K562 (cell line): ENCODE data around the gene CC2D1A. TPM values are rescaled to one million over a fixed set of nuclear protein-coding genes. Genes with fewer than 3 reads are reported as not detected.

Source experiments
- ATAC-seq: fragments of 200-7000 bp; cut with Tn5 transposase; 3 replicates; pipeline ENCODE4 v1.9.1; 2020; ENCODE audit warnings: moderate library complexity
- BruUV-seq: library from RNA; stranded (reverse); fragments of 400-500 nt; replicated peaks from 2 replicates; lab custom pipeline; 2021; lab: Mats Ljungman, UMichigan
- CTCF ChIA-PET: fragments of 300-600 bp; formaldehyde crosslinking; extraction: SDS; loops from one replicate; lab custom pipeline; 2021; ENCODE audit warnings: low intra/inter-chr PET ratio; lab: Yijun Ruan, JAX
- POLR2A ChIA-PET: fragments of 300-600, 350-650 bp; sonication (Branson Sonifier 250); formaldehyde crosslinking; extraction: SDS; loops from one replicate; lab custom pipeline; 2021; ENCODE audit warnings: antibody characterized with exemption, inconsistent platforms; lab: Yijun Ruan, JAX
- DNase-seq, 4 experiments: peaks; one replicate each; pipeline versions ENCODE4 v3.0.0 to v3.0.0-alpha.2; 2011 to 2018; ENCODE audit warnings: low spot score in 3 of 4, mixed read lengths in 3 of 4; ENCODE audit errors: extremely low read depth in 1 of 4
- FAIRE-seq: peaks from 2 replicates; lab custom pipeline; 2011; peaks lifted over from hg19 to GRCh38; lab: Jason Lieb, UNC
- H2AFZ ChIP-seq: 2 replicates; pipeline ENCODE4 v1.6.0; 2011; ENCODE audit warnings: low read depth, low read length, control low read depth, inconsistent platforms
- H3K27ac ChIP-seq: fragments of 200-600 bp; 3 replicates; pipeline ENCODE4 v1.8.0; 2011; ENCODE audit warnings: low read depth, mild to moderate bottlenecking, control low read depth, inconsistent platforms, low read length, moderate library complexity, mixed read lengths; ENCODE audit errors: extremely low read depth
- H3K27me3 ChIP-seq, 2 experiments: fragments of 300-600 bp in 1 of 2; 2 replicates in 1 of 2; 3 replicates in 1 of 2; pipeline versions ENCODE4 v1.6.0 to v1.8.0; 2011; ENCODE audit warnings: inconsistent platforms in 2 of 2, low read length in 2 of 2, mild to moderate bottlenecking in 1 of 2, mixed read lengths in 1 of 2, moderate library complexity in 1 of 2; ENCODE audit not compliant: control insufficient read depth in 2 of 2, insufficient read depth in 2 of 2
- H3K36me3 ChIP-seq: fragments of 300-600 bp; 3 replicates; pipeline ENCODE4 v1.8.0; 2011; ENCODE audit warnings: mild to moderate bottlenecking, low read length, inconsistent platforms; ENCODE audit not compliant: control insufficient read depth, insufficient read depth
- H3K4me1 ChIP-seq, 2 experiments: fragments of 200-600 bp in 1 of 2; replicated peaks in 1 of 2; 2 replicates in 1 of 2; 3 replicates in 1 of 2; pipeline versions ENCODE4 v1.5.1 to v1.8.0; 2011; ENCODE audit warnings: inconsistent platforms in 2 of 2, low read length in 2 of 2, mild to moderate bottlenecking in 1 of 2, mixed read lengths in 1 of 2, moderate library complexity in 1 of 2; ENCODE audit not compliant: control insufficient read depth in 2 of 2, insufficient read depth in 2 of 2
- H3K4me2 ChIP-seq: 2 replicates; pipeline ENCODE4 v1.6.1; 2011; ENCODE audit warnings: low read length, control low read depth, inconsistent platforms, mixed read lengths; ENCODE audit not compliant: insufficient read depth
- H3K4me3 ChIP-seq: fragments of 200-600 bp; sonication (generic), shearing (Covaris generic); 2 replicates; pipeline ENCODE4 v1.5.1; 2016; ENCODE audit warnings: control low read depth, inconsistent platforms
- H3K79me2 ChIP-seq: fragments of 200-600 bp; 3 replicates; pipeline ENCODE4 v1.8.0; 2011; ENCODE audit warnings: low read length, inconsistent platforms; ENCODE audit not compliant: control insufficient read depth, insufficient read depth
- H3K9ac ChIP-seq, 2 experiments: 2 replicates each; pipeline versions ENCODE4 v1.6.0 to v1.6.1; 2011; ENCODE audit warnings: low read depth in 2 of 2, low read length in 2 of 2, control low read depth in 1 of 2, inconsistent platforms in 1 of 2, mild to moderate bottlenecking in 1 of 2, mixed read lengths in 1 of 2; ENCODE audit not compliant: insufficient read depth in 1 of 2
- H3K9me1 ChIP-seq: one replicate; pipeline ENCODE4 v1.6.0; 2011; ENCODE audit warnings: inconsistent platforms, mild to moderate bottlenecking, low read length, moderate library complexity; ENCODE audit not compliant: control insufficient read depth, insufficient read depth
- H3K9me3 ChIP-seq: replicated peaks from 2 replicates; pipeline ENCODE4 v1.5.1; 2011; ENCODE audit warnings: low read depth, low read length, inconsistent platforms; ENCODE audit not compliant: control insufficient read depth, insufficient read depth
- H4K20me1 ChIP-seq: replicated peaks from 2 replicates; pipeline ENCODE4 v1.6.1; 2011; ENCODE audit warnings: low read length, inconsistent platforms, mixed read lengths; ENCODE audit not compliant: control insufficient read depth, insufficient read depth
- CBX2 ChIP-seq: fragments of 200-600 bp; sonication (generic); IDR thresholded peaks from one replicate; pipeline ENCODE4 v1.6.1; 2012; ENCODE audit warnings: mild to moderate bottlenecking, low read length, inconsistent platforms; ENCODE audit not compliant: insufficient read depth, poor library complexity, severe bottlenecking
- COPS2 ChIP-seq: fragments of 450-650 bp; conservative IDR thresholded peaks from 2 replicates; pipeline ENCODE4 v1.6.1; 2016; ENCODE audit warnings: mild to moderate bottlenecking, moderate library complexity
- GTF2A2 ChIP-seq: IDR thresholded peaks from 2 replicates; pipeline ENCODE4 v1.6.1; 2016; ENCODE audit warnings: mild to moderate bottlenecking, missing genetic modification characterization, missing compliant biosample characterization
- KDM1A ChIP-seq, 2 experiments: fragments of 450-650 bp; IDR thresholded peaks; 2 replicates each; pipeline ENCODE4 v1.6.1; 2016; ENCODE audit warnings: mild to moderate bottlenecking in 2 of 2
- MYNN ChIP-seq, 2 experiments: sonication (generic); formaldehyde crosslinking in 1 of 2; IDR thresholded peaks; 2 replicates each; pipeline versions ENCODE4 v1.5.0 to v1.6.1; 2016 to 2020; ENCODE audit warnings: antibody characterized with exemption in 1 of 2, missing genetic modification reagents in 1 of 2
- NR3C1 ChIP-seq: sonication (generic); formaldehyde crosslinking; IDR thresholded peaks from 2 replicates; pipeline ENCODE4 v1.8.1; 2022; ENCODE audit warnings: missing genetic modification reagents
- POLR2B ChIP-seq: fragments of 450-650 bp; IDR thresholded peaks from 2 replicates; pipeline ENCODE4 v1.6.1; 2018; ENCODE audit warnings: low read depth; ENCODE audit not compliant: partially characterized antibody
- POLR2H ChIP-seq: IDR thresholded peaks from 2 replicates; pipeline ENCODE4 v1.6.1; 2016; ENCODE audit warnings: missing genetic modification characterization, low read depth, mild to moderate bottlenecking, control low read depth, missing compliant biosample characterization, moderate library complexity
- RUNX1 ChIP-seq: sonication (generic); IDR thresholded peaks from 2 replicates; pipeline ENCODE4 v1.6.1; 2016; ENCODE audit warnings: antibody characterized with exemption, low read depth
- STAT5A ChIP-seq: IDR thresholded peaks from 2 replicates; pipeline ENCODE4 v1.6.1; 2012; ENCODE audit warnings: low read length, inconsistent platforms, borderline replicate concordance
- TGIF2 ChIP-seq: sonication (generic); formaldehyde crosslinking; IDR thresholded peaks from 2 replicates; pipeline ENCODE4 v1.8.1; 2022; ENCODE audit warnings: mild to moderate bottlenecking, missing genetic modification reagents, moderate library complexity
- ZNF121 ChIP-seq: sonication (generic); formaldehyde crosslinking; conservative IDR thresholded peaks from 2 replicates; pipeline ENCODE4 v1.8.0; 2022; ENCODE audit warnings: missing genetic modification reagents
- WGBS: fragments of 100-300 bp; shearing (Covaris generic); methylation state at CpG from one replicate; pipeline ENCODE4 v1.1.6; 2016; ENCODE audit warnings: low coverage, mixed read lengths; ENCODE audit not compliant: insufficient coverage; ENCODE audit errors: missing lambda C conversion rate; 5-methylcytosine and 5-hydroxymethylcytosine counted together
- in situ Hi-C: fragments of 300-500 bp; cut with MboI; formaldehyde crosslinking; loops from 4 replicates; pipeline ENCODE4 v1.15.0; 2018; ENCODE audit warnings: inconsistent platforms, mixed read lengths
- intact Hi-C: fragments of 100-400 bp; cut with micrococcal nuclease; formaldehyde crosslinking; loops from 2 replicates; pipeline ENCODE4 v1.14.2; 2022
- polyA plus RNA-seq, 8 experiments: library from polyadenylated mRNA; depleted of rRNA in 4 of 8; stranded (reverse) in 5 of 8; unstranded in 3 of 8; fragments of >200 nt; fragmentation: Nextera tagmentation in 2 of 8; fragmentation: Illumina TruSeq in 1 of 8; extraction: Ambion mirVana in 2 of 8; extraction: Trizol in 1 of 8; gene quantifications; 2 replicates each; pipeline versions ENCODE4 v1.2.1 to v1.2.3, GENCODE V29; 2011 to 2014; ENCODE audit warnings: inconsistent platforms in 1 of 8, missing spikeins in 1 of 8
- total RNA-seq, 7 experiments: library from RNA; depleted of rRNA in 6 of 7; stranded (reverse); fragments of >200 nt in 6 of 7; fragmentation: Illumina TruSeq in 2 of 7; extraction: Trizol in 2 of 7; gene quantifications; 2 replicates each; pipeline versions ENCODE4 v1.2.1 to v1.2.3, GENCODE V29; 2011 to 2021; ENCODE audit warnings: low replicate concordance in 1 of 7
- TF ChIP-seq, protein P1 (sequence below): fragments of 250-450 bp; sonication (Bioruptor Pico); IDR thresholded peaks from 2 replicates; pipeline ENCODE4 v1.4.0; 2020; ENCODE audit warnings: mild to moderate bottlenecking, moderate library complexity
- TF ChIP-seq, protein P2 (sequence below), 2 experiments: IDR thresholded peaks; 2 replicates each; pipeline ENCODE4 v1.6.1; 2011; ENCODE audit warnings: borderline replicate concordance in 1 of 2, control low read depth in 1 of 2, low read depth in 1 of 2, low read length in 1 of 2, mild to moderate bottlenecking in 1 of 2, mixed read lengths in 1 of 2, moderate library complexity in 1 of 2; ENCODE audit not compliant: insufficient read depth in 1 of 2, insufficient read length in 1 of 2, poor library complexity in 1 of 2, severe bottlenecking in 1 of 2; ENCODE audit errors: extremely low read depth in 1 of 2
- TF ChIP-seq, protein P3 (sequence below): fragments of 450-650 bp; formaldehyde crosslinking; IDR thresholded peaks from 2 replicates; pipeline ENCODE4 v1.4.0; 2020; ENCODE audit warnings: mild to moderate bottlenecking, moderate library complexity

CC2D1A gene
- total and polyA plus RNA-seq, 9 of the 15 experiments (the other 6 are each of a cell fraction or from before 2014, with no cell fraction given): 0.32 to 31.0 (median 12.9) TPM

DNA sequence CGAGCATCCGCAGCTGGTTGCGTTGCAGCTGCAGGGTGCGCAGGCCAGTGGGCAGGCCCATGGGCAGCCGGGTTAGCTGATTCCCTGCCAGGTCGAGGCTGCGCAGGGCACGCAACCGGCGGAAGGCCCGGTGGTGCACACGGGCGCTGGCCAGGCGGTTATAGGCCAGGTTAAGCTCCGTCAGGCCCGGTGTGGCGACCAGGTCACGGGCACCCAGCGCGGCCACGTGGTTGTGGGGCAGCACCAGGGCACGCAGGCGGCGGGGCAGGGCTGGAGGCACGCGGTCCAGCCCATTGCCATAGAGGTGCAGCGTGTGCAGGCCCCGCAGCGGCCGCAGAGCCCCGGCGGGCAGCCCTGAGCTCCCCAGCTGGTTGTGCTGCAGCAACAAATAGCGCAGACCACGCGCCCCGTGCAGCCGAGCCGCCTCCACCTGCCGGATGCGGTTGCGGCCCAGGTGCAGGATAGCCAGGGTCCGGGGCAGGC, 27.0 kb downstream of the CC2D1A start (continued):
- TF ChIP-seq, protein P1, sequence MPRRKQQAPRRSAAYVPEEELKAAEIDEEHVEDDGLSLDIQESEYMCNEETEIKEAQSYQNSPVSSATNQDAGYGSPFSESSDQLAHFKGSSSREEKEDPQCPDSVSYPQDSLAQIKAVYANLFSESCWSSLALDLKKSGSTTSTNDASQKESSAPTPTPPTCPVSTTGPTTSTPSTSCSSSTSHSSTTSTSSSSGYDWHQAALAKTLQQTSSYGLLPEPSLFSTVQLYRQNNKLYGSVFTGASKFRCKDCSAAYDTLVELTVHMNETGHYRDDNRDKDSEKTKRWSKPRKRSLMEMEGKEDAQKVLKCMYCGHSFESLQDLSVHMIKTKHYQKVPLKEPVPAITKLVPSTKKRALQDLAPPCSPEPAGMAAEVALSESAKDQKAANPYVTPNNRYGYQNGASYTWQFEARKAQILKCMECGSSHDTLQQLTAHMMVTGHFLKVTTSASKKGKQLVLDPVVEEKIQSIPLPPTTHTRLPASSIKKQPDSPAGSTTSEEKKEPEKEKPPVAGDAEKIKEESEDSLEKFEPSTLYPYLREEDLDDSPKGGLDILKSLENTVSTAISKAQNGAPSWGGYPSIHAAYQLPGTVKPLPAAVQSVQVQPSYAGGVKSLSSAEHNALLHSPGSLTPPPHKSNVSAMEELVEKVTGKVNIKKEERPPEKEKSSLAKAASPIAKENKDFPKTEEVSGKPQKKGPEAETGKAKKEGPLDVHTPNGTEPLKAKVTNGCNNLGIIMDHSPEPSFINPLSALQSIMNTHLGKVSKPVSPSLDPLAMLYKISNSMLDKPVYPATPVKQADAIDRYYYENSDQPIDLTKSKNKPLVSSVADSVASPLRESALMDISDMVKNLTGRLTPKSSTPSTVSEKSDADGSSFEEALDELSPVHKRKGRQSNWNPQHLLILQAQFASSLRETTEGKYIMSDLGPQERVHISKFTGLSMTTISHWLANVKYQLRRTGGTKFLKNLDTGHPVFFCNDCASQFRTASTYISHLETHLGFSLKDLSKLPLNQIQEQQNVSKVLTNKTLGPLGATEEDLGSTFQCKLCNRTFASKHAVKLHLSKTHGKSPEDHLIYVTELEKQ (CRISPR knock-in tag): no peak
- TF ChIP-seq GTF2A2 (no peak), STAT5A (no peak), POLR2B (no peak), CBX2 (no peak)

DNA sequence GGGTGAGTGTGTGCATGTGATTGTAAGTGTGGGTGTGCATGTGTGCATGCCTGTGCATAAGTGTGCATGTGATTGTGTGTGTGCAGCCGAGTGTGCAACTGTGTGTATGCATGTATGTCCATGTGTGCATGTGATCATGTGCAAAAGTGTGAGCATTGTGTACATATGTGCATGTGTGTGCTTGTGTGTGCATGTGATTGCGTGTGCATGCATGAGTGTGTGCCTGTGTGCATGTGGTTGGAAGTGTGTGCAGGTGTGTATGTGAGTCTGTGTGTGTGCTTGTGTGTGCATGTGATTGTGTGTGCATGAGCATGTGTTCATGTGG, 28.7 kb downstream of the CC2D1A start:
- WGBS: 3% methylated on average over 2 of the region's 2 CpGs
- Histone ChIP-seq H3K27me3 (peaks cover 0 to 3% of the 10 kb centered on the region in 2 experiments; a peak in 2 of 5 replicates), H3K4me3 (no peak overlapping the region), H3K9ac (no peak overlapping the region), H3K79me2 (no peaks in the 10 kb centered on the region), H2AFZ (no peak overlapping the region), H3K36me3 (peaks cover 10% of the 10 kb centered on the region; the same call in 1 of the 3 replicates), H3K4me2 (no peak overlapping the region), H3K9me1 (no peaks in the 10 kb centered on the region), H3K4me1 (peaks cover 0 to 59% of the 10 kb centered on the region in 2 experiments; a peak in 4 of 5 replicates), H3K27ac (no peak overlapping the region), H4K20me1 (0 out of 2 replicates have a peak, but pooled peaks cover 4% of the 10 kb centered on the region), H3K9me3 (no peaks in the 10 kb centered on the region)
- FAIRE-seq: no peak
- in situ Hi-C loops: no loop called here
- no peak for DNase-seq
- no peak for ATAC-seq
- POLR2A ChIA-PET: no interaction called here
- CTCF ChIA-PET: no interaction called here
- BruUV-seq: no TSS peak
- intact Hi-C loops: no loop called here
- TF ChIP-seq POLR2H (tag): no peak
- no peak for TF ChIP-seq RUNX1
- TF ChIP-seq STAT5A: no peak; the same call in 1 of the 2 replicates
- peak; percentile 73; the same call in 1 of the 2 replicates for TF ChIP-seq MYNN (IDR thresholded peaks at IDR 0.05)
- TF ChIP-seq MYNN (CRISPR knock-in tag; IDR thresholded peaks at IDR 0.05): no peak
- TF ChIP-seq, protein P2, sequence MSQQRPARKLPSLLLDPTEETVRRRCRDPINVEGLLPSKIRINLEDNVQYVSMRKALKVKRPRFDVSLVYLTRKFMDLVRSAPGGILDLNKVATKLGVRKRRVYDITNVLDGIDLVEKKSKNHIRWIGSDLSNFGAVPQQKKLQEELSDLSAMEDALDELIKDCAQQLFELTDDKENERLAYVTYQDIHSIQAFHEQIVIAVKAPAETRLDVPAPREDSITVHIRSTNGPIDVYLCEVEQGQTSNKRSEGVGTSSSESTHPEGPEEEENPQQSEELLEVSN (IDR thresholded peaks at IDR 0.05; ENCODE audit: borderline replicate concordance in 1 of 2, extremely low read depth in 1 of 2, insufficient read depth in 1 of 2, insufficient read length in 1 of 2, low read depth in 1 of 2, low read length in 1 of 2, poor library complexity in 1 of 2, severe bottlenecking in 1 of 2): no peak
- TF ChIP-seq KDM1A (IDR thresholded peaks at IDR 0.05): peak in 1 of 2 experiments; percentile 72; a peak in 1 of 4 replicates
- TF ChIP-seq, protein P3, sequence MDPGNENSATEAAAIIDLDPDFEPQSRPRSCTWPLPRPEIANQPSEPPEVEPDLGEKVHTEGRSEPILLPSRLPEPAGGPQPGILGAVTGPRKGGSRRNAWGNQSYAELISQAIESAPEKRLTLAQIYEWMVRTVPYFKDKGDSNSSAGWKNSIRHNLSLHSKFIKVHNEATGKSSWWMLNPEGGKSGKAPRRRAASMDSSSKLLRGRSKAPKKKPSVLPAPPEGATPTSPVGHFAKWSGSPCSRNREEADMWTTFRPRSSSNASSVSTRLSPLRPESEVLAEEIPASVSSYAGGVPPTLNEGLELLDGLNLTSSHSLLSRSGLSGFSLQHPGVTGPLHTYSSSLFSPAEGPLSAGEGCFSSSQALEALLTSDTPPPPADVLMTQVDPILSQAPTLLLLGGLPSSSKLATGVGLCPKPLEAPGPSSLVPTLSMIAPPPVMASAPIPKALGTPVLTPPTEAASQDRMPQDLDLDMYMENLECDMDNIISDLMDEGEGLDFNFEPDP (CRISPR knock-in tag): no peak
- no peak for TF ChIP-seq COPS2
- no peak for TF ChIP-seq ZNF121 (CRISPR knock-in tag)
- TF ChIP-seq TGIF2 (CRISPR knock-in tag): no peak
- no peak for TF ChIP-seq NR3C1
